ENCODE data around the gene GPC6.

Gene GPC6

DNA sequence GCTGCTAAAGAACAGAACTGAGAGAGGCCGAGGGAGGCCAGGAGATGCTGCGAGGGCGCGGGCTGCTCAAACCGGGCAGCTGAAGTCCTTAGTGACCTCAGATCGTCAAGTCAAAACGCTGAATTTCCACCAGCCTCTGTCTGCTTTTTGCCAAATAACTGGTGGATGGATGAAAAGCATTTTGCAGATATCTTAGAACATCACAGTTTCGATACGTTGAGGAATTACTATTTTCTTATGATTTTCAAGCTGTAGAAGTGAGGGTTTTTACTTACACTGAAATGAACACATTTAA, 2.0 kb downstream of the GPC6 start:
- Histone ChIP-seq H4K20me1 (ENCODE audit: insufficient read depth, low read length) (no peaks in the 10 kb centered on the region), H3K9me3 (ENCODE audit: insufficient read depth, low read length) (peaks cover 10% of the 10 kb centered on the region), H3K79me2 (ENCODE audit: low read length) (no peaks in the 10 kb centered on the region), H2AFZ (ENCODE audit: low read depth, low read length) (no peak overlapping the region), H3K36me3 (replicated peaks; ENCODE audit: low read depth, low read length) (no peaks in the 10 kb centered on the region), H3K27ac (ENCODE audit: low read length) (no peak overlapping the region), H3K4me1 (ENCODE audit: low read length) (no peaks in the 10 kb centered on the region), H3K4me2 (ENCODE audit: low read length) (no peak overlapping the region), H3K4me3 (ENCODE audit: low read length) (no peak overlapping the region), H3K27me3 (ENCODE audit: low read depth, low read length) (no peaks in the 10 kb centered on the region), H3K9ac (ENCODE audit: low read length) (no peak overlapping the region)
- TF ChIP-seq, protein P1, sequence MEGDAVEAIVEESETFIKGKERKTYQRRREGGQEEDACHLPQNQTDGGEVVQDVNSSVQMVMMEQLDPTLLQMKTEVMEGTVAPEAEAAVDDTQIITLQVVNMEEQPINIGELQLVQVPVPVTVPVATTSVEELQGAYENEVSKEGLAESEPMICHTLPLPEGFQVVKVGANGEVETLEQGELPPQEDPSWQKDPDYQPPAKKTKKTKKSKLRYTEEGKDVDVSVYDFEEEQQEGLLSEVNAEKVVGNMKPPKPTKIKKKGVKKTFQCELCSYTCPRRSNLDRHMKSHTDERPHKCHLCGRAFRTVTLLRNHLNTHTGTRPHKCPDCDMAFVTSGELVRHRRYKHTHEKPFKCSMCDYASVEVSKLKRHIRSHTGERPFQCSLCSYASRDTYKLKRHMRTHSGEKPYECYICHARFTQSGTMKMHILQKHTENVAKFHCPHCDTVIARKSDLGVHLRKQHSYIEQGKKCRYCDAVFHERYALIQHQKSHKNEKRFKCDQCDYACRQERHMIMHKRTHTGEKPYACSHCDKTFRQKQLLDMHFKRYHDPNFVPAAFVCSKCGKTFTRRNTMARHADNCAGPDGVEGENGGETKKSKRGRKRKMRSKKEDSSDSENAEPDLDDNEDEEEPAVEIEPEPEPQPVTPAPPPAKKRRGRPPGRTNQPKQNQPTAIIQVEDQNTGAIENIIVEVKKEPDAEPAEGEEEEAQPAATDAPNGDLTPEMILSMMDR (IDR thresholded peaks at IDR 0.05; ENCODE audit: low read depth, low read length), result no peak
- TF ChIP-seq EZH2phosphoT487 (IDR thresholded peaks at IDR 0.05; ENCODE audit: low read depth), result no peak

DNA sequence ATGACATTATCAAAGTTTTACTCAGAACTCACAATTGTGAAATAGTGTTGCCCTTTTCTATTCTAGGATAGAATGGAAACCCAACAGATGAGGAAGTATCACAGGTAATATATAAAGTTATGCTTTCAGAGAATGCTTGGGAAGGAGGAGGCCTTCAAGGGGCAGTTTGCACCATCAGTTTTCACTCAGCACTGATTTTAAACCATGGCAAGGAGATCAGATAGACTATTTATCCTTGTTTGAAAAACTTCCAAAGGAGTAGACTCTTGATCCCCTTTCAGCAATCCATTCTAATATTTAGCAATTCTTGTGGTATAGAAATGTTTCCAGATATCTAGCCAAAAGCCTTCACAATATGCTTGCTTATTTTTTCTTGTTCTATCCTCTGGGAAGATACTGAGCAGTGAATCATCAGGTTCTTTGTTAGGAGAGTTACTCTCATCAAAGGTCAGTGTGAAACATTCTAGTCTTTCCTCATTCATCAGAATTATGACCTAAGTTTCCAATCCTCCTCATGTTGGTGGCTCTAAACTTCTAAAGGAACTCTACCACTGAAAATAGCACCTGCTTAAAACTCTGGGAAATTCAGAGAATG, 3.8 kb downstream of the GPC6 start:
- Histone ChIP-seq H3K27ac (ENCODE audit: low read length) (no peak overlapping the region), H3K27me3 (ENCODE audit: low read depth, low read length) (no peaks in the 10 kb centered on the region), H3K36me3 (replicated peaks; ENCODE audit: low read depth, low read length) (no peaks in the 10 kb centered on the region), H3K4me2 (ENCODE audit: low read length) (no peak overlapping the region), H3K79me2 (ENCODE audit: low read length) (no peaks in the 10 kb centered on the region), H3K9ac (ENCODE audit: low read length) (no peak overlapping the region), H3K4me1 (ENCODE audit: low read length) (peaks cover 4% of the 10 kb centered on the region; the same call in 1 of the 2 replicates), H2AFZ (ENCODE audit: low read depth, low read length) (no peak overlapping the region), H3K9me3 (ENCODE audit: insufficient read depth, low read length) (peaks cover 10% of the 10 kb centered on the region), H3K4me3 (ENCODE audit: low read length) (no peak overlapping the region), H4K20me1 (ENCODE audit: insufficient read depth, low read length) (no peaks in the 10 kb centered on the region)
- TF ChIP-seq, protein P1 (IDR thresholded peaks at IDR 0.05; ENCODE audit: low read depth, low read length), result no peak
- TF ChIP-seq EZH2phosphoT487 (IDR thresholded peaks at IDR 0.05; ENCODE audit: low read depth), result no peak

DNA sequence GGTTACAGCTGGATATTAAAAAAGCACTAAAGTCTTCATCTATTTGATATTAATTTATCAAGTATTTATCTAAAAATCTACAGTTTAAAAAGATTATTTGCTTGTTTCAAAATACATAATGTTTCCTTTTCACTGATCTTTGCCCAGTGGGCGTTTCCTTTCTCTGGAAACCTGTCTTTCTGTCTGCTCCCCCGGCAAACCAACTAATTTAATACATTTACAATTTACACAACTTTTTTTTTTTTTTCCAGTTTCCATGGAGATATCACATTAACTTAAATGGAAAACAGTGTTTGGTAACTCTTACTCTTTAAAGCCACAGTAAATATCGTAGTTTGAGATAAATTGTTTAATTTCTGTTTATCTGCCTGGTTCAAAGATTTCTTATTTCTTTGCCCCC, 5.3 kb downstream of the GPC6 start:
- H3K9me3 ChIP-seq (ENCODE audit: insufficient read depth, low read length), result peaks cover 6% of the 10 kb centered on the region; the same call in 1 of the 2 replicates
- no peaks in the 10 kb centered on the region for H4K20me1 ChIP-seq (ENCODE audit: insufficient read depth, low read length)
- no peak for TF ChIP-seq EZH2phosphoT487 (IDR thresholded peaks at IDR 0.05; ENCODE audit: low read depth)
- TF ChIP-seq, protein P1 (IDR thresholded peaks at IDR 0.05; ENCODE audit: low read depth, low read length), result no peak
- H3K9ac ChIP-seq (ENCODE audit: low read length), result no peak overlapping the region
- H3K4me3 ChIP-seq (ENCODE audit: low read length), result no peak overlapping the region
- no peaks in the 10 kb centered on the region for H3K27me3 ChIP-seq (ENCODE audit: low read depth, low read length)
- H3K4me1 ChIP-seq (ENCODE audit: low read length), result peaks cover 4% of the 10 kb centered on the region; the same call in 1 of the 2 replicates
- no peak overlapping the region for H3K27ac ChIP-seq (ENCODE audit: low read length)
- no peak overlapping the region for H2AFZ ChIP-seq (ENCODE audit: low read depth, low read length)
- no peaks in the 10 kb centered on the region for H3K79me2 ChIP-seq (ENCODE audit: low read length)
- no peak overlapping the region for H3K4me2 ChIP-seq (ENCODE audit: low read length)
- H3K36me3 ChIP-seq (replicated peaks; ENCODE audit: low read depth, low read length), result no peaks in the 10 kb centered on the region

DNA sequence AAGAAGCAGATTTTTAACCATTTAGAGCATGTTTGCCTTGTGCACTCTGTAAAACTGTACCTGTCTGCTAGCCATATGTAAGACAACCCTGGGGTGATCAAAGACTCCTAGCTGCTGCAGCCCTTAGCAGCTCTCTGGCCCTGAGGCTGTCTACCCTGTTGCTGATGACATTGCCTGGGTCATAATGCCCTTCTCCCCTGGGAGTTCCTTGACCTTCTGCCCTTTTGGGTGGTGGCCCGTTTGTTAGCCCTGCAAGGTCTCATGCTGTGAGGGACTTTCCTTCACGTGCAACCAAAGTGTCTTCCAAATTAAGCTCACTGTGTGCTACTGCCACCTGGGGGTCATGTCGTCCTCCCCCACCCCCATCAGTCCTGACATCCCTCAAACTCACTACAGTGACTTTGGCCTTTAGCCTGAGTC, 7.4 kb downstream of the GPC6 start:
- no peak overlapping the region for H3K27ac ChIP-seq (ENCODE audit: low read length)
- H3K4me2 ChIP-seq (ENCODE audit: low read length), result 0 out of 2 replicates have a peak overlapping the region, but pooled peaks have one; percentile 18

More for the DNA sequence above, 7.4 kb downstream of the GPC6 start:
- no peaks in the 10 kb centered on the region for H4K20me1 ChIP-seq (ENCODE audit: insufficient read depth, low read length)
- H3K4me3 ChIP-seq (ENCODE audit: low read length), result no peak overlapping the region
- no peak overlapping the region for H3K9ac ChIP-seq (ENCODE audit: low read length)
- H2AFZ ChIP-seq (ENCODE audit: low read depth, low read length), result peak overlapping the region; percentile 16; the same call in 1 of the 2 replicates
- no peaks in the 10 kb centered on the region for H3K27me3 ChIP-seq (ENCODE audit: low read depth, low read length)
- peaks cover 4% of the 10 kb centered on the region for H3K36me3 ChIP-seq (replicated peaks; ENCODE audit: low read depth, low read length)
- peaks cover 9% of the 10 kb centered on the region; the same call in 1 of the 2 replicates for H3K9me3 ChIP-seq (ENCODE audit: insufficient read depth, low read length)
- H3K4me1 ChIP-seq (ENCODE audit: low read length), result peaks cover 4% of the 10 kb centered on the region; the same call in 1 of the 2 replicates
- TF ChIP-seq EZH2phosphoT487 (IDR thresholded peaks at IDR 0.05; ENCODE audit: low read depth), result no peak
- TF ChIP-seq, protein P1 (IDR thresholded peaks at IDR 0.05; ENCODE audit: low read depth, low read length), result peak; percentile 53
- no peaks in the 10 kb centered on the region for H3K79me2 ChIP-seq (ENCODE audit: low read length)
